ENCODE data around the gene P4HA3. TPM values are rescaled to one million over a fixed set of nuclear protein-coding genes. Genes with fewer than 3 reads are reported as not detected.
A peak's percentile ranks its signal among the peaks of the same experiment; 100 is the strongest.

The P4HA3 gene
- total and polyA plus RNA-seq, 7 donors = 0.03 to 2.2 (median 0.22) TPM; not detected in 1

DNA sequence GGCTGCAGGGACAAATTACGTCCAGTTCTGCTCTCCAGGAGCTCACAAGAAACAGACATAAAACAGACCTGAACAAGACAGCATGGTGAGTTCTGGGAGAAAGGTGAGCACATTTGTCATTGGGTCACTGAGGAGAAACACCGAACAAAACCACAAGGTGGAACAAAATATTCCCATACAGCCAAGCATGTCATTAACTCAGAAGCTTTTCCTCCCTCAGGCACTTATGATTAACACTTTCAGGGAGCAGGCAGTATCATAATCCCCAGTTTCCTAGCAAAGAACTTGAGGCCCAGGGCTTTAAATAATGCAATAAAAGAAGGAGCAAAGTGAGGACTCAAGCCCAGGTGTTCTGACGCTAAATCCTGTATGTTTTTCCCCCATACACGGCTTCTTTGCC is 43.0 kb downstream of the P4HA3 start:
- Histone ChIP-seq H3K27me3 (ENCODE audit: insufficient read depth in 3 of 3, low read length in 2 of 3) (no peaks in the 10 kb centered on the region), H3K36me3 (ENCODE audit: insufficient read depth in 1 of 2, low read depth in 1 of 2) (no peaks in the 10 kb centered on the region), H3K9me3 (no peaks in the 10 kb centered on the region), H3K27ac (no peak overlapping the region), H3K4me1 (no peaks in the 10 kb centered on the region), H3K4me3 (no peak overlapping the region)
- TF ChIP-seq, protein P1, sequence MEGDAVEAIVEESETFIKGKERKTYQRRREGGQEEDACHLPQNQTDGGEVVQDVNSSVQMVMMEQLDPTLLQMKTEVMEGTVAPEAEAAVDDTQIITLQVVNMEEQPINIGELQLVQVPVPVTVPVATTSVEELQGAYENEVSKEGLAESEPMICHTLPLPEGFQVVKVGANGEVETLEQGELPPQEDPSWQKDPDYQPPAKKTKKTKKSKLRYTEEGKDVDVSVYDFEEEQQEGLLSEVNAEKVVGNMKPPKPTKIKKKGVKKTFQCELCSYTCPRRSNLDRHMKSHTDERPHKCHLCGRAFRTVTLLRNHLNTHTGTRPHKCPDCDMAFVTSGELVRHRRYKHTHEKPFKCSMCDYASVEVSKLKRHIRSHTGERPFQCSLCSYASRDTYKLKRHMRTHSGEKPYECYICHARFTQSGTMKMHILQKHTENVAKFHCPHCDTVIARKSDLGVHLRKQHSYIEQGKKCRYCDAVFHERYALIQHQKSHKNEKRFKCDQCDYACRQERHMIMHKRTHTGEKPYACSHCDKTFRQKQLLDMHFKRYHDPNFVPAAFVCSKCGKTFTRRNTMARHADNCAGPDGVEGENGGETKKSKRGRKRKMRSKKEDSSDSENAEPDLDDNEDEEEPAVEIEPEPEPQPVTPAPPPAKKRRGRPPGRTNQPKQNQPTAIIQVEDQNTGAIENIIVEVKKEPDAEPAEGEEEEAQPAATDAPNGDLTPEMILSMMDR (IDR thresholded peaks at IDR 0.05) = no peak
- no peak for DNase-seq
- intact Hi-C loops (cut with DNase I) = no loop called here
- WGBS, 3 donors = 58 to 65% (median 63%) methylated on average over 4 of the region's 4 CpGs
- no peak for ATAC-seq

DNA sequence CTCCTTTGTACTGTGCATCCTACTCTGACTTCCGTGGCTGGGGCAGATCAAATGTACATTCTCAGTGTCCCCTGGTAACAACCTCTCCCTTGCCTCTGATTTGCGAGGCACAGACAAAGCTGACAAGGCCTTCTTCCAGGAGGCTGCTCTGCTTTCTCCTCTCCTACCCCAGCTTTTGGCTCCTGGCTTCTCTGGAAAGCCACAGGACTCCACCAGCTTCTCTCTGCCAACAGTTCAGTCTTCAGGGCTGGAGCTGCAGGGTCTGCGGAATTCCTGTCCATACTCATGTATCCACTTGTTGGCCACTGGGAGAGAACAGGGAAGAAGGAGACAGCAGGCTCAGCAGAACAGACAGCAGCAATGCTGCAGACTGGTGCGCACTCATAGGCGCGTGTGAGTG is 44.4 kb downstream of the P4HA3 start:
- no peaks in the 10 kb centered on the region for H3K9me3 ChIP-seq
- no peaks in the 10 kb centered on the region for H3K36me3 ChIP-seq (ENCODE audit: insufficient read depth in 1 of 2, low read depth in 1 of 2)
- H3K4me1 ChIP-seq = no peaks in the 10 kb centered on the region
- DNase-seq = no peak
- no peak overlapping the region for H3K4me3 ChIP-seq
- ATAC-seq = no peak
- TF ChIP-seq, protein P1 (IDR thresholded peaks at IDR 0.05) = no peak
- H3K27me3 ChIP-seq (ENCODE audit: insufficient read depth in 3 of 3, low read length in 2 of 3) = no peaks in the 10 kb centered on the region
- intact Hi-C loops (cut with DNase I) = no loop called here
- no peak overlapping the region for H3K27ac ChIP-seq
- 75 to 81% (median 75%) methylated on average over 6 of the region's 6 CpGs for WGBS, 3 donors

DNA sequence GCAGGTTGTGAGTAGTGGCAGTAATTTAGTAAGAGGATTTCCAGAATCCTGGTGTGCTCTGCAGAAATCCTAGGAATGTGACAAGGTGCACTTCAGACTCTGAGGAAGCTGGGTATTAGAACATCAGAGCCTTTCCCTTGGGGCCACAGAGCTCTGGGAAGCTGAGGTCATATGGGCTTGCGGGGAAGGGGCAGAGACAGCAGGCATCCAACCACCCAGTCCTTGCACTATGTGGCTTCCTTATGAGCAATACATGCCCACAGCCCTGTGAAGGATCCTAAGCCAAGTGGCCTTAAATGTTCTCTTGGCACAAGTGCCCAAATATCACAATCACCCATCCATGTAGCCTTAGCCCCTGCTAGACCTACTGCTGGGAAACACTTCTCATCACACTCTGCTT is 46.2 kb downstream of the P4HA3 start:
- H3K36me3 ChIP-seq (ENCODE audit: insufficient read depth in 1 of 2, low read depth in 1 of 2) = no peaks in the 10 kb centered on the region
- ATAC-seq (peak in 1 of 4 donors; percentile 32), DNase-seq (no peak)
- intact Hi-C loops (cut with DNase I) = no loop called here
- H3K4me1 ChIP-seq = no peaks in the 10 kb centered on the region
- peaks cover 6% of the 10 kb centered on the region for H3K9me3 ChIP-seq
- 85 to 88% (median 87%) methylated on average over 1 of the region's 1 CpG for WGBS, 3 donors
- H3K27me3 ChIP-seq (ENCODE audit: insufficient read depth in 3 of 3, low read length in 2 of 3) = no peaks in the 10 kb centered on the region
- no peak overlapping the region for H3K27ac ChIP-seq
- TF ChIP-seq, protein P1 (IDR thresholded peaks at IDR 0.05) = no peak
- H3K4me3 ChIP-seq = no peak overlapping the region

DNA sequence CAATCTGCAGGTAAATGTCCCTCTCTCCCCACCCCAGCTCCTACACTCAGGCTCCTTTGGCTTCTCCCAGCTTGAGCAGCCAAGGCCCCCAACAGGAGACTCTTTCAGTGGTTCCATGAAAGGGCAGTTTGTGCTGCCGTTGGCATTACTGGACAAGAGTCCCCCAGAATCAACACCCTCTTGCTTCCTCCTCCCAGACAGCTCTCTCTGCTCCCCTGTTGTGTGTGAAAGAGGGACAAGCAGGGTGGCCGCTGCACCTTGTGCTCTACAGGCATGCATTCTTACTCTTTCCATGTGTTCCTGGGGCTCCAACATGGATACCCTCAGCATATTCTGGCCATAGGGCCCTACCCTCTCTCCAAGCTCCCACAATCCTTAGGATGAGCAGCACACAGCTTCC is 48.7 kb downstream of the P4HA3 start:
- Histone ChIP-seq H3K27ac (no peak overlapping the region), H3K36me3 (ENCODE audit: insufficient read depth in 1 of 2, low read depth in 1 of 2) (no peaks in the 10 kb centered on the region), H3K4me1 (peaks cover 18% of the 10 kb centered on the region), H3K27me3 (ENCODE audit: insufficient read depth in 3 of 3, low read length in 2 of 3) (no peaks in the 10 kb centered on the region), H3K9me3 (peaks cover 6% of the 10 kb centered on the region), H3K4me3 (no peak overlapping the region)
- DNase-seq = no peak
- ATAC-seq = no peak
- 77 to 85% (median 84%) methylated on average over 2 of the region's 2 CpGs for WGBS, 3 donors
- TF ChIP-seq, protein P1 (IDR thresholded peaks at IDR 0.05) = no peak
- intact Hi-C loops (cut with DNase I) = no loop called here

DNA sequence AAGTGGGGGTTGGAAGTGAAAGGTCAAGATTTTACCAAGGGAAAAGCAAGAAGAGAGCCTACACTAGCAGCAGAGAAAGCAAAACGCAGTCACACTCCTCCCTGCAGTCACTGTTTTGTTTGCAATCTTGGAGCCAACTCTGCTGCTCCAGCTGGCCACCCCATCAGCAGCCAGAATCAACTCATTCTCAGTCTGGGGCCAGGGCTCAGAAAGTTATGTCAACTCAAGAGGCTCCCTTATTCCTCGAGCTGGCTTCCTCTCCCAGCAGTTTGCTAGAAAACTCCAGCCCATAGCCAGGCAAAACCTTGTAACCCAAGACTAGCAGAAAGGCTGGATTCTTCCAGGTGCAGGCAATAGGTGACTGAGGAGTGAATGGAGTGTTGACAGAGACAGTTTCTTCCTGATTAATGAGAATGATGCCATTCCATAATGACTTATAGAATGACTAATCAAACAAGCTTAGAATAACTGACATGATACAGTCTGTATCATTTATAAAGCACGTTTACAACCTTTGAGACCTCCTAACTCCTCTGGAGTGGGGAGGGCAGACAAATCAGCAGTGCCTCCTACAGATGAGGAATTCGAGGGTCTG is 53.4 kb downstream of the P4HA3 start:
- Histone ChIP-seq H3K4me3 (no peak overlapping the region), H3K4me1 (peaks cover 23% of the 10 kb centered on the region), H3K27ac (no peak overlapping the region), H3K36me3 (ENCODE audit: insufficient read depth in 1 of 2, low read depth in 1 of 2) (peaks cover 0 to 26% of the 10 kb centered on the region in 2 donors), H3K27me3 (ENCODE audit: insufficient read depth in 3 of 3, low read length in 2 of 3) (no peaks in the 10 kb centered on the region), H3K9me3 (peaks cover 6% of the 10 kb centered on the region)
- intact Hi-C loops (cut with DNase I) = loop anchor here (5.0 to 10.0 kb wide), 4 partner anchors 54 to 314 kb away; partner anchors contain the start of gene P4HA3 (in 1 of the 2)
- WGBS, 3 donors = 26 to 37% (median 27%) methylated on average over 4 of the region's 4 CpGs
- DNase-seq = peak in 1 of 2 donors; percentile 41
- TF ChIP-seq, protein P1 (IDR thresholded peaks at IDR 0.05) = no peak
- ATAC-seq = peak; percentile 40 to 62 (median 53)
